Measurements from ENCODE around the gene CSMD2. TPM values are rescaled to one million over a fixed set of nuclear protein-coding genes. Genes with fewer than 3 reads are reported as not detected.

The CSMD2 gene
- total RNA-seq, 1 experiment from 2014 or later, result 0.22 TPM

GRCh38 chr1:33726274-33726804 is 438.7 kb downstream of the CSMD2 start:
- intact Hi-C loops (cut with micrococcal nuclease), result no loop called here
- TF ChIP-seq SRF (IDR thresholded peaks at IDR 0.05; ENCODE audit: low read depth) (no peak), TCF7L2 (IDR thresholded peaks at IDR 0.05; ENCODE audit: borderline replicate concordance, extremely low read depth, insufficient read depth, insufficient read length) (no peak), EZH2 (IDR thresholded peaks at IDR 0.05) (no peak), CTCF (IDR thresholded peaks at IDR 0.05 in 2 of 3, conservative IDR thresholded peaks at IDR 0.05 in 1 of 3; ENCODE audit: borderline replicate concordance in 1 of 3, insufficient read depth in 1 of 3, low read depth in 2 of 3, low read length in 2 of 3) (no peak), FOSL1 (IDR thresholded peaks at IDR 0.05; ENCODE audit: low read depth) (no peak), SP1 (IDR thresholded peaks at IDR 0.05; ENCODE audit: low read depth) (no peak), POLR2A (IDR thresholded peaks at IDR 0.05; ENCODE audit: borderline replicate concordance, extremely low read depth, insufficient read depth, insufficient read length) (no peak), JUND (IDR thresholded peaks at IDR 0.05) (no peak), CBX3 (IDR thresholded peaks at IDR 0.05; ENCODE audit: low read depth) (no peak), POLR2AphosphoS5 (IDR thresholded peaks at IDR 0.05; ENCODE audit: low read depth, low read length) (no peak), EZH2phosphoT487 (IDR thresholded peaks at IDR 0.05; ENCODE audit: borderline replicate concordance) (no peak), CEBPB (IDR thresholded peaks at IDR 0.05; ENCODE audit: low read depth) (no peak), ZNF274 (IDR thresholded peaks at IDR 0.05; ENCODE audit: low read depth, low read length) (no peak), ATF3 (IDR thresholded peaks at IDR 0.05) (no peak), ELF1 (IDR thresholded peaks at IDR 0.05; ENCODE audit: borderline replicate concordance, low read depth) (no peak), EGR1 (IDR thresholded peaks at IDR 0.05; ENCODE audit: low read depth) (no peak)
- Histone ChIP-seq H3K79me2 (ENCODE audit: insufficient read depth, low read length) (no peaks in the 10 kb centered on the region), H3K9me2 (ENCODE audit: insufficient read depth) (no peaks in the 10 kb centered on the region), H4K20me1 (ENCODE audit: insufficient read depth) (no peaks in the 10 kb centered on the region), H3K36me3 (ENCODE audit: control insufficient read depth in 1 of 2, insufficient read depth in 2 of 2, low read length in 2 of 2) (no peaks in the 10 kb centered on the region), H3K4me1 (ENCODE audit: control insufficient read depth in 1 of 2, insufficient read depth in 2 of 2, low read length in 2 of 2) (no peaks in the 10 kb centered on the region), H3K27ac (ENCODE audit: low read depth, low read length) (no peak overlapping the region), H3K4me2 (ENCODE audit: low read length) (no peak overlapping the region), H3K9ac (ENCODE audit: low read length) (no peak overlapping the region), H3K9me3 (ENCODE audit: control insufficient read depth in 1 of 2, insufficient read depth in 1 of 2, low read depth in 1 of 2, low read length in 2 of 2) (no peaks in the 10 kb centered on the region), H2AFZ (ENCODE audit: low read depth, low read length, poor library complexity, severe bottlenecking) (no peak overlapping the region), H3K27me3 (ENCODE audit: insufficient read depth, low read length) (peaks cover 14% of the 10 kb centered on the region), H3K4me3 (replicated peaks in 1 of 2; ENCODE audit: low read depth in 1 of 2, low read length in 2 of 2) (no peak overlapping the region)
- ChIA-PET RAD21 (ENCODE audit: low non-redundant PET in 1 of 2, low total read pairs in 2 of 2, uncharacterized antibody in 2 of 2, unreplicated experiment in 2 of 2) (no interaction called here), POLR2A (no interaction called here), CTCF (no interaction called here)
- ATAC-seq (no peak), DNase-seq (ENCODE audit: low read depth, low spot score) (no peak)
- no TSS peak for BruUV-seq (replicated peaks)
